Lower leg skin (tissue), 4 donors: ENCODE results near the gene MTSS2. TPM values are rescaled to one million over a fixed set of nuclear protein-coding genes. Genes with fewer than 3 reads are reported as not detected.
"Not testable (repeated sequence)": the region's sequence is repeated elsewhere in the genome, so short reads cannot be mapped to it uniquely, and the experiment has no call there.

Experiments used
- DNase-seq, 2 donors: peaks; one replicate each; pipeline ENCODE4 v3.0.0-alpha.2; 2019; ENCODE audit warnings: low spot score in 2 of 2
- H3K4me3 ChIP-seq: fragments of 200-600 bp; sonication (generic); 2 replicates; pipeline ENCODE4 v1.5.1; 2017; ENCODE audit warnings: mild to moderate bottlenecking, low read depth; ENCODE audit not compliant: poor library complexity, severe bottlenecking
- CTCF ChIP-seq, 3 donors: fragments of 450-650 bp; IDR thresholded peaks; one replicate each; pipeline ENCODE4 v1.5.1; 2016; ENCODE audit warnings: antibody characterized with exemption in 3 of 3, mild to moderate bottlenecking in 3 of 3, moderate library complexity in 2 of 3
- POLR2A ChIP-seq, 2 donors: fragments of 450-650 bp; IDR thresholded peaks; one replicate each; pipeline ENCODE4 v1.6.1; 2016 to 2017; ENCODE audit warnings: antibody characterized with exemption in 2 of 2, mild to moderate bottlenecking in 1 of 2, moderate library complexity in 1 of 2
- WGBS, 2 donors: methylation state at CpG; one replicate each; pipeline ENCODE4 v1.1.5; 2018; 5-methylcytosine and 5-hydroxymethylcytosine counted together
- intact Hi-C: fragments of 100-400 bp; cut with DNase I; formaldehyde crosslinking; loops from one replicate; pipeline ENCODE4 v1.15.0; 2023; ENCODE audit warnings: low total_unique reads
- total RNA-seq, 4 donors: library from RNA; depleted of rRNA; stranded (reverse); fragments of >200 nt; gene quantifications; one replicate each; pipeline ENCODE4 v1.1.0, GENCODE V29; 2016

The MTSS2 gene
- total RNA-seq, 4 donors from 2014 or later, result 18.4 to 55.5 (median 25.2) TPM

- intact Hi-C loops, result no loop called here
- no peak overlapping the region for H3K4me3 ChIP-seq
- no peak for DNase-seq
- 90 to 96% methylated on average over 20 to 22 of the region's 22 CpGs for WGBS, 2 donors
- TF ChIP-seq CTCF (IDR thresholded peaks at IDR 0.05), result no peak
- no peak for TF ChIP-seq POLR2A (IDR thresholded peaks at IDR 0.05)
These were observed 7.5 kb downstream of the MTSS2 start for GRCh38 chr16:70678121-70678897.

GRCh38 chr16:70677499-70678120 is 8.2 kb downstream of the MTSS2 start:
- 87 to 92% methylated on average over 10 to 15 of the region's 15 CpGs for WGBS, 2 donors
- H3K4me3 ChIP-seq, result no peak overlapping the region
- DNase-seq, result no peak
- intact Hi-C loops, result no loop called here
- no peak for TF ChIP-seq POLR2A (IDR thresholded peaks at IDR 0.05)
- no peak for TF ChIP-seq CTCF (IDR thresholded peaks at IDR 0.05)

- intact Hi-C loops, result no loop called here
These were observed 9.0 kb downstream of the MTSS2 start for GRCh38 chr16:70676675-70677498.

GRCh38 chr16:70675851-70676513 is 9.9 kb downstream of the MTSS2 start:
- intact Hi-C loops, result no loop called here
- 64 to 85% methylated on average over 6 to 7 of the region's 7 CpGs for WGBS, 2 donors
- TF ChIP-seq POLR2A (IDR thresholded peaks at IDR 0.05) (no peak), CTCF (IDR thresholded peaks at IDR 0.05) (no peak)
- H3K4me3 ChIP-seq, result no peak overlapping the region
- no peak for DNase-seq

More at GRCh38 chr16:70676675-70677498, 9.0 kb downstream of the MTSS2 start:
- 90 to 92% methylated on average over 14 of the region's 14 CpGs for WGBS, 2 donors
- TF ChIP-seq CTCF (IDR thresholded peaks at IDR 0.05) (no peak), POLR2A (IDR thresholded peaks at IDR 0.05) (no peak)
- no peak for DNase-seq
- no peak overlapping the region for H3K4me3 ChIP-seq

GRCh38 chr16:70674221-70675014 is 11.4 kb downstream of the MTSS2 start:
- WGBS, 2 donors, result 70 to 72% methylated on average over 18 of the region's 18 CpGs
- no peak for TF ChIP-seq CTCF (IDR thresholded peaks at IDR 0.05)
- no peak for TF ChIP-seq POLR2A (IDR thresholded peaks at IDR 0.05)
- DNase-seq, result no peak
- intact Hi-C loops, result no loop called here
- H3K4me3 ChIP-seq, result no peak overlapping the region

GRCh38 chr16:70670938-70671337 is 14.9 kb downstream of the MTSS2 start:
- 75 to 86% methylated on average over 4 of the region's 4 CpGs for WGBS, 2 donors
- intact Hi-C loops, DNase-seq, H3K4me3 ChIP-seq: not testable (repeated sequence)
